22Rv1 (cell line): Measurements from ENCODE around the gene SALL1.

Experiments
- H3K27ac ChIP-seq: fragments of 450-650 bp; 2 replicates; pipeline ENCODE4 v1.5.1; 2017
- CTCF ChIP-seq: fragments of 450-650 bp; IDR thresholded peaks from 2 replicates; pipeline ENCODE4 v1.5.1; 2017; ENCODE audit warnings: mild to moderate bottlenecking
- ZFX ChIP-seq: fragments of 450-650 bp; IDR thresholded peaks from 2 replicates; pipeline ENCODE4 v1.6.1; 2017; ENCODE audit warnings: antibody characterized with exemption, borderline replicate concordance

The SALL1 gene

GRCh38 chr16:51095890-51096626 lies 55.0 kb downstream of the SALL1 start:
- TF ChIP-seq ZFX (no peak), CTCF (no peak)
- no peak overlapping the region for H3K27ac ChIP-seq

- H3K27ac ChIP-seq, result no peak overlapping the region
- TF ChIP-seq CTCF, result no peak
- TF ChIP-seq ZFX, result no peak
Measured at GRCh38 chr16:51095084-51095881, 55.8 kb downstream of the SALL1 start.

GRCh38 chr16:51093726-51094280 lies 57.3 kb downstream of the SALL1 start:
- TF ChIP-seq CTCF (no peak), ZFX (no peak)
- H3K27ac ChIP-seq, result no peak overlapping the region
